GM19452 (cell line): ENCODE measurements around the gene ZBTB48.
A peak's percentile ranks its signal among the peaks of the same experiment; 100 is the strongest.

Experiments
- ATAC-seq: cut with Tn5 transposase; IDR thresholded peaks from one replicate; pipeline ENCODE4 v1.9.1; 2021; ENCODE audit not compliant: unreplicated experiment

Gene ZBTB48

GRCh38 chr1:6572653-6573383 lies 7.0 kb upstream of the ZBTB48 start:
- no peak for ATAC-seq

DNA sequence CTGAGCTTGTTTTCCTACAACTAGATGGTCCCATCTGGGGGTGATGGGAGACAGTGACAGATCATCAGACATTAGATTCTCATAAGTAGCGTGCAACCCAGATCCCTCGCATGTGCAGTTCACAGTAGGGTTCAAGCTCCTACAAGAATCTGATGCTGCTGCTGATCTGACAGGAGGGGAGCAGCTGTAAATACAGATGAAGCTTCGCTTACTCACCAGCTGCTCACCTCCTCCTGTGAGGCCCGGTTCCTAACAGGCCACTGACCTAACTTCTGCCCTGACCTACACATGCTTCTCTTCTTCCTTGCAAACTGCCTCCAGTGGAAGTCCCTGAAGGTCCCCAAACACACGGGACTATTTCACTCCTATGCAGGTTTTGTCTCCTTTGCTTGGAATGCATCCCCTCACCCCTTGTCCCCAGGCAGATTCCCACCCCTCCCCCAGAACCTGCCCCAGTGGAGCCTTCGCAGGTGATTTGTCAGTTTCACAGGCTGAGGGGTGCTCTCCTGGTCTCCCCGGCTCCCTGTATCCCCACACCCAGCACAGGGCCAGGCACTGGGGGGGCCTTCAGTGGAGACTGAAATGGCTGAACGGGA lies 5.7 kb upstream of the ZBTB48 start:
- no peak for ATAC-seq

- ATAC-seq: no peak
Observed at GRCh38 chr1:6574818-6575217, 5.0 kb upstream of the ZBTB48 start.

- no peak for ATAC-seq
Observed at GRCh38 chr1:6577831-6578525, 1.8 kb upstream of the ZBTB48 start.

- no peak for ATAC-seq
Observed at GRCh38 chr1:6578624-6579373, 995 bp upstream of the ZBTB48 start.

- peak; percentile 30 for ATAC-seq
Observed at GRCh38 chr1:6580119-6580592, 362 bp downstream of the ZBTB48 start.

DNA sequence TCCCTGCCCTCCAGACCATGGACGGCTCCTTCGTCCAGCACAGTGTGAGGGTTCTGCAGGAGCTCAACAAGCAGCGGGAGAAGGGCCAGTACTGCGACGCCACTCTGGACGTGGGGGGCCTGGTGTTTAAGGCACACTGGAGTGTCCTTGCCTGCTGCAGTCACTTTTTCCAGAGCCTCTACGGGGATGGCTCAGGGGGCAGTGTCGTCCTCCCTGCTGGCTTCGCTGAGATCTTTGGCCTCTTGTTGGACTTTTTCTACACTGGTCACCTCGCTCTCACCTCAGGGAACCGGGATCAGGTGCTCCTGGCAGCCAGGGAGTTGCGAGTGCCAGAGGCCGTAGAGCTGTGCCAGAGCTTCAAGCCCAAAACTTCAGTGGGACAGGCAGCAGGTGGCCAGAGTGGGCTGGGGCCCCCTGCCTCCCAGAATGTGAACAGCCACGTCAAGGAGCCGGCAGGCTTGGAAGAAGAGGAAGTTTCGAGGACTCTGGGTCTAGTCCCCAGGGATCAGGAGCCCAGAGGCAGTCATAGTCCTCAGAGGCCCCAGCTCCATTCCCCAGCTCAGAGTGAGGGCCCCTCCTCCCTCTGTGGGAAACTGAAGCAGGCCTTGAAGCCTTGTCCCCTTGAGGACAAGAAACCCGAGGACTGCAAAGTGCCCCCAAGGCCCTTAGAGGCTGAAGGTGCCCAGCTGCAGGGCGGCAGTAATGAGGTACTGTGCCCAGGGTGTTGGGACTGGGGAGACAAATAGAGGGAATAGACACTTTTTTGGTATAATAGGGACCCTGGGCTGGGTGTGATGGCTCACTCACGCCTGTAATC lies 1.0 kb downstream of the ZBTB48 start:
- ATAC-seq: no peak

DNA sequence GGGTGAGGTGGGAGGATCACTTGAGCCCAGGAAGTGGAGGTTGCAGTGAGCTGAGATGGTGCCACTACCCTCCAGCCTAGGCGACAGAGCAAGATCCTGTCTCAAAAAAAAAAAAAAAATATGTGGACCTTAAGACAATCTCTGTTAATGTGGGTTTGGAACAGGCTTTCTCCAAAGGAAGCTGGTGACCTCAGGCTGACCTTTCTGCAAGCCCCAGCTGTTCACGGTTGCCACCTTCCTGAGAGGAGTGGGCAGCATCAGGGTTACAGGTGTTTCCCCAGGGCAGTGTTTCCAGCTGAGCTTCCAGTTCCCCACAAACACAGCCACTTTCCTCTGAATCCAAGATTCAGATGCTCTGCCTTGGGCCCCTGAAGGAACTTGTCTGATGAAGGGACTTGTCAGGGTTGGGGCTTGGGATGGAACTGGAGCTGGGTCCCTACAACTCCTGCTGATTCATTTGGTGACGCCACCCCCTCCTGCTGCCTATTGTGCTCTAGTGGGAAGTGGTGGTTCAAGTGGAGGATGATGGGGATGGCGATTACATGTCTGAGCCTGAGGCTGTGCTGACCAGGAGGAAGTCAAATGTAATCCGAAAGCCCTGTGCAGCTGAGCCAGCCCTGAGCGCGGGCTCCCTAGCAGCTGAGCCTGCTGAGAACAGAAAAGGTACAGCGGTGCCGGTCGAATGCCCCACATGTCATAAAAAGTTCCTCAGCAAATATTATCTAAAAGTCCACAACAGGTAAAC lies 1.9 kb downstream of the ZBTB48 start:
- no peak for ATAC-seq

DNA sequence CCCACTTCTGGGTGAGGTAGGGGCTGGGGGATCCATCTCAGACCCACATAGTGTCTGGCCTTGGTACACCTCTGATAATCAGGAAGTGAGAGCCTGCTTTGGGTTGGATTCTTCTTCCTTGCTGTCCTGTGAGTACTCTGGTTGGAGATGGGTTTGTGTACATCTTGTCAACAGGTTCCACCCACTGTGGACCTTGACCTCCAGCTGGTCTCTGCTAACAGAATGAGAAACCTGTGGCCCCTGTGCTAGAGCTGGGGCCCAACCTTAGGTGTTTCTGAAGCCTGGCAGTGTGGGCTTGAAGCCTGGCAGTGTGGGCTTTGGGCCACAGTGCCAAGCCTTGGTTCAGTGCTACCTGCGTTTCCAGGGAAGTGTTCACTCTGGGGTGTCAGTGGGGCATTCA lies 2.6 kb downstream of the ZBTB48 start:
- ATAC-seq: no peak

DNA sequence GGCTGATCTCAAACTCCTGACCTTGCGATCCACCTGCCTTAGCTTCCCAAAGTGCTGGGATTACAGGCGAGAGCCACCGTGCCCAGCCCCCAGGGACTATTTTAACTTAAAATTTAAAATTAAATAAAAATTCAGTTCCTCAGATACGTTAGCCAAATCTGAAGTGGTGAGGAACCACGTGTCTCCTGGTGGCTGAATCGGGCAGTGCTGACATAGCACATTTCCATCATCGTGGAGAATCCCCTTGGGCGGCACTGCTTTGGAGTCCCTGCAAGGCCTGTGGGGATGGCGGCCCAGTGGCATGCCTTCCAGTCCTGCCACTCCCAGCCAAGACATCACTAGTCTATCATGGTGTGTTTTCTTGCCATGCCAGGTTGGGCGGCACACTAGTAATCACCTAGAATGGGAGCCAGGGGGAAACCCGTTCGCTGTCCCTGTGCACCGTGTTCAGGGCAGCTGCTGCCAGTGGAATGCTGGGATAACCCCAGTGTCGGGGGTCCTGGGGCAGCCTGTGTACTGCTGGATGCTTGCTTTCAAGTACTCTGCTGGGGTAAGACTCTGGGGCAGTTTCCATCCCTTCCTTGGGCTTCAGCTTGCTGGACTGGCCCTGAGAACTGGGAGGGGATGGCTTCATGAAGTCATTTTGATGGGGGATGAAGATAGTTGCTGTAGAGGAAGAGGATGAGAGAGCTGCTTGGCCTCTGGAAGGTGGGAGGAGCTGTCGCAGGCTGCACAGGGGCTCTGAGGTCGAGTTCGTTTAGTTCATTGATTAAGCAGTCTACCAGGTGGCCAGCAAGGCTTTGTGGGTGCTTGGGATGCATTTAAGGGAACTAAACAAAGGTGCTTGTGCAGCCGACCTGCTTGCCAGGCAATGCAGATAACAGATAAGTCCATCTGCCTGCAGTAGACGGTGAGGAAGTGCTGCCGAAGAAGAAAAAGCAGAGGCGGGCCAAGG lies 4.6 kb downstream of the ZBTB48 start:
- no peak for ATAC-seq

DNA sequence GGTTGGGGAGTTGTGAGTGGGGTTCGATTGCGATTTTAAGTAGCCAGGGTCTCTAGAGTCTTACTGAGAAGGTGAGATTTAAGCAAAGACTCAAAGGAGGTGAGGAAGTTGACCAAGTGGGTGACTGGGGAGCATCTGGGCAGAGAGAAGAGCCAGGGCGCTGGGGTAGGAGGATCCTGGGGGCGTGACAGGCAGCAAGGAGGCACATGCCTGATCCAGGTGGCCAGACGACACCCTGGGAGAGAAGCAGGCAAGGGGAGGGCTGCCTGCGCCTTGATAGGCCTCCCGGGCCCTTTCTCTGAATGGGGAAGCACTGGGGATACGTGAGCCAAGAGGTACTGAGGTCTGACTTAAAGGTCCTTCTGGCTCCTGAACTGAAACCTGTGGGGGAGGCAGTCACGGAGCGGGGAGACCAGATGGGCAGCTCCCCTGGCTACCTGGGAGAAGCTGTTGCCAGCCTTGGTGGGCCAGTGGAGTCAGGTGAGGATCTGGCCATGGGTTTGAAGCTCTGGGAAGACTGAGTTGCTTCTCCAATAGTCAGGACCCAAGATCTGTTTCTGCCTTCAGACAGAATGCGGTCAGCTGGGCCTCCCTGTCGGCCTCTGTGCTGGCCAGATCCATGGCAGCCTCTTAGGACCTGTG lies 5.4 kb downstream of the ZBTB48 start:
- ATAC-seq: no peak

GRCh38 chr1:6585841-6586240 lies 6.0 kb downstream of the ZBTB48 start:
- ATAC-seq: no peak

DNA sequence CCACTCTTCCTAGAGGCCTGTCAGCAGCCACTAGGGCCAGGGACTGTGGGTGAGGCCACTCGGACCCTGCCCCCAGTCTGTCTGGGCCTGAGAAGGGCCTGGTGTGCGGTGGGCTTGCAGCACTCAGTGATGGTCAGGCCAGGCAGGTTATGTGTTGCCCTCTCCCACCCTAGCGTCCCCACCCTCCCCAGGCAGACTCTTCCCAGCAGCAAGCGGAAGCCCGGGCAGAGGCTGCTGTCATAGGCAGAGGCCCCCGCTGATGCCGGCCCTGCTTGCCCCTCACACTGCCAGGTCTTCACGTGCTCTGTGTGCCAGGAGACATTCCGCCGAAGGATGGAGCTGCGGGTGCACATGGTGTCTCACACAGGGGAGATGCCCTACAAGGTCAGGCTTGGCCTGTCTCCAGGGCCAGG lies 6.6 kb downstream of the ZBTB48 start:
- ATAC-seq: no peak

GRCh38 chr1:6587261-6588005 lies 7.6 kb downstream of the ZBTB48 start:
- no peak for ATAC-seq

DNA sequence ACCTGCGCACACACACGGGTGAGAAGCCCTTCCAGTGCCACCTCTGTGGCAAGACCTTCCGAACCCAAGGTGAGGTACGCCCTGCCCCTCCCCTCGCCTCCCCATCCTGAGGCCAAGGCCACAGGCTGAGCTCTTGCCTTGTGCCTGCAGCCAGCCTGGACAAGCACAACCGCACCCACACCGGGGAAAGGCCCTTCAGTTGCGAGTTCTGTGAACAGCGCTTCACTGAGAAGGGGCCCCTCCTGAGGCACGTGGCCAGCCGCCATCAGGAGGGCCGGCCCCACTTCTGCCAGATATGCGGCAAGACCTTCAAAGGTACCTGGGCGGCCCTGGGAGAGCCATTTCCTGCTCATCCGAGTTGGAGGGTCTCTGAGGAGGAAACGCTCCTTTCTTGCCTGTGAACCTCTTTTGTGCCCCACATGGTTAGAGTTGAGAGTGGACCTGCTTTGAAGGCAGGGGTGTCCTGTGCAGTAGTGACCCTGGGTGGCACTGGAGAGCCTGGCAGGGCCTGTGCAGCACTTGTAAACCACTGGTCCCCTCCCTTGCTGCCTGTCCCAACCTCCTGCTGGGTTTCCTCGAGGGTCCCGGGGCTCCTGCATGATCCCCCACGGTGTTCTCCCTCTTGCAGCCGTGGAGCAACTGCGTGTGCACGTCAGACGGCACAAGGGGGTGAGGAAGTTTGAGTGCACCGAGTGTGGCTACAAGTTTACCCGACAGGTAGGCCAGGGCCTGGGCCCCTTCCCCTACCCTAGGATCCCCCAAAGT lies 8.5 kb downstream of the ZBTB48 start:
- ATAC-seq: no peak

DNA sequence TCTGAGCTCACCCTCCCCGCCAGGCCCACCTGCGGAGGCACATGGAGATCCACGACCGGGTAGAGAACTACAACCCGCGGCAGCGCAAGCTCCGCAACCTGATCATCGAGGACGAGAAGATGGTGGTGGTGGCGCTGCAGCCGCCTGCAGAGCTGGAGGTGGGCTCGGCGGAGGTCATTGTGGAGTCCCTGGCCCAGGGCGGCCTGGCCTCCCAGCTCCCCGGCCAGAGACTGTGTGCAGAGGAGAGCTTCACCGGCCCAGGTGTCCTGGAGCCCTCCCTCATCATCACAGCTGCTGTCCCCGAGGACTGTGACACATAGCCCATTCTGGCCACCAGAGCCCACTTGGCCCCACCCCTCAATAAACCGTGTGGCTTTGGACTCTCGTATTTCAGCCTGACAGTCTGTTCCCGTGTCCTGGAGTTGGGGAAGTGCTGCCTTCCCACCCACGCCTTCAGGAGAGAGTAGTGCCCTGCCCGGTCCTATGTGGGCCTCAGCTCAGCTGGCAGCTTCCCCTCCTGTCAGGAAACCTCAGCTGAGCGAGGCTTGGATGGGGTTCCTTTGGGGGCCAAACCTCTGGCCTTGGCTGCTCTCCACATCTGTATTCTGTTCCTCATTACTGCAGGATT lies 9.2 kb downstream of the ZBTB48 start:
- ATAC-seq: no peak
